Hepatocyte (in vitro differentiated cells): ENCODE measurements around the gene PLPPR3. TPM values are rescaled to one million over a fixed set of nuclear protein-coding genes. Genes with fewer than 3 reads are reported as not detected.
A peak's percentile ranks its signal among the peaks of the same experiment; 100 is the strongest.

Experiments
- DNase-seq: peaks from one replicate; pipeline ENCODE4 v3.0.0-alpha.2; 2016; ENCODE audit warnings: low spot score
- H2AFZ ChIP-seq: fragments of 200-600 bp; sonication (generic); 2 replicates; pipeline ENCODE4 v1.6.0; 2016; ENCODE audit warnings: antibody characterized with exemption, mild to moderate bottlenecking
- H3K27ac ChIP-seq: fragments of 200-600 bp; sonication (generic); 2 replicates; pipeline ENCODE4 v1.5.1; 2016; ENCODE audit warnings: mild to moderate bottlenecking
- H3K27me3 ChIP-seq: fragments of 200-600 bp; sonication (generic); 2 replicates; pipeline ENCODE4 v1.6.1; 2016
- H3K36me3 ChIP-seq: fragments of 200-600 bp; sonication (generic); replicated peaks from 2 replicates; pipeline ENCODE4 v1.5.1; 2016; ENCODE audit warnings: low read depth; ENCODE audit not compliant: insufficient read depth
- H3K4me1 ChIP-seq: fragments of 200-600 bp; sonication (generic); 2 replicates; pipeline ENCODE4 v1.5.1; 2016; ENCODE audit warnings: mild to moderate bottlenecking, moderate library complexity; ENCODE audit not compliant: insufficient read depth
- H3K4me2 ChIP-seq: fragments of 200-600 bp; sonication (generic); 2 replicates; pipeline ENCODE4 v1.6.0; 2016
- H3K4me3 ChIP-seq: fragments of 200-600 bp; sonication (generic); 2 replicates; pipeline ENCODE4 v1.5.1; 2016; ENCODE audit warnings: mild to moderate bottlenecking
- H3K79me2 ChIP-seq: fragments of 200-600 bp; sonication (generic); 2 replicates; pipeline ENCODE4 v1.6.0; 2017; ENCODE audit warnings: mild to moderate bottlenecking
- H3K9me2 ChIP-seq: fragments of 200-600 bp; sonication (generic); replicated peaks from 2 replicates; pipeline ENCODE4 v1.6.0; 2017; ENCODE audit warnings: mild to moderate bottlenecking; ENCODE audit not compliant: insufficient read depth
- H3K9me3 ChIP-seq: fragments of 200-600 bp; sonication (generic); 2 replicates; pipeline ENCODE4 v1.5.1; 2016; ENCODE audit warnings: low read depth, mild to moderate bottlenecking
- H4K20me1 ChIP-seq: fragments of 200-600 bp; sonication (generic); 2 replicates; pipeline ENCODE4 v1.6.0; 2016; ENCODE audit warnings: mild to moderate bottlenecking; ENCODE audit not compliant: insufficient read depth, poor library complexity, severe bottlenecking
- CTCF ChIP-seq: fragments of 200-600 bp; sonication (generic); IDR thresholded peaks from 2 replicates; pipeline ENCODE4 v1.5.1; 2016; ENCODE audit warnings: antibody characterized with exemption, mild to moderate bottlenecking; ENCODE audit not compliant: poor library complexity
- EZH2 ChIP-seq: fragments of 200-600 bp; sonication (generic); IDR thresholded peaks from 2 replicates; pipeline ENCODE4 v1.6.1; 2016; ENCODE audit warnings: antibody characterized with exemption, mild to moderate bottlenecking, borderline replicate concordance
- EZH2phosphoT487 ChIP-seq: fragments of 200-600 bp; sonication (generic); IDR thresholded peaks from one replicate; pipeline ENCODE4 v1.6.1; 2018; ENCODE audit warnings: antibody characterized with exemption, mild to moderate bottlenecking, low read depth, moderate library complexity; ENCODE audit not compliant: unreplicated experiment, severe bottlenecking
- WGBS: methylation state at CpG from one replicate; pipeline ENCODE4 v1.1.6; 2016; ENCODE audit warnings: low lambda C conversion rate; ENCODE audit errors: missing lambda C conversion rate; 5-methylcytosine and 5-hydroxymethylcytosine counted together
- polyA plus RNA-seq: library from polyadenylated mRNA; unstranded; fragments of >200 nt; fragmentation: Nextera tagmentation; extraction: Ambion mirVana; gene quantifications from 2 replicates; pipeline ENCODE4 v1.2.1, GENCODE V29; 2016
- total RNA-seq: library from RNA; depleted of rRNA; stranded (reverse); fragments of >200 nt; gene quantifications from 2 replicates; pipeline ENCODE4 v1.2.3, GENCODE V29; 2014

The PLPPR3 gene
- total and polyA plus RNA-seq, 2 experiments from 2014 or later = 11.1 to 11.7 TPM

GRCh38 chr19:853014-853585, 31.3 kb upstream of the PLPPR3 start:
- no peak for DNase-seq
- no peak overlapping the region for H2AFZ ChIP-seq
- no peak overlapping the region for H3K27ac ChIP-seq
- H3K9me2 ChIP-seq = no peaks in the 10 kb centered on the region
- TF ChIP-seq CTCF (no peak), EZH2phosphoT487 (no peak), EZH2 (no peak)
- no peaks in the 10 kb centered on the region for H4K20me1 ChIP-seq
- H3K4me3 ChIP-seq = no peak overlapping the region
- no peaks in the 10 kb centered on the region for H3K27me3 ChIP-seq
- WGBS = 95% methylated on average over 23 of the region's 67 CpGs
- no peak overlapping the region for H3K4me2 ChIP-seq
- H3K9me3 ChIP-seq = no peaks in the 10 kb centered on the region
- no peaks in the 10 kb centered on the region for H3K79me2 ChIP-seq
- no peaks in the 10 kb centered on the region for H3K4me1 ChIP-seq
- no peaks in the 10 kb centered on the region for H3K36me3 ChIP-seq

- no peaks in the 10 kb centered on the region for H3K9me2 ChIP-seq
- H3K4me1 ChIP-seq = no peaks in the 10 kb centered on the region
- no peaks in the 10 kb centered on the region for H3K36me3 ChIP-seq
- DNase-seq = peak; percentile 4
- H3K27ac ChIP-seq = peak within 1 kb of the TSS; percentile 65
- TF ChIP-seq EZH2 (no peak), CTCF (no peak), EZH2phosphoT487 (no peak)
- H3K27me3 ChIP-seq = peaks cover 2% of the 10 kb centered on the region
- H2AFZ ChIP-seq = no peak within 1 kb of the TSS
- H3K9me3 ChIP-seq = no peaks in the 10 kb centered on the region
- 94% methylated on average over 42 of the region's 55 CpGs for WGBS
- no peak within 1 kb of the TSS for H3K4me2 ChIP-seq
- H4K20me1 ChIP-seq = no peaks in the 10 kb centered on the region
- no peaks in the 10 kb centered on the region for H3K79me2 ChIP-seq
- H3K4me3 ChIP-seq = no peak within 1 kb of the TSS
These were observed 30.6 kb upstream of the PLPPR3 start, which contains the start of gene ELANE for GRCh38 chr19:852136-853013. ELANE (plus strand) TSS chr19:852303; CDS start chr19:852329, 26 bp downstream.

GRCh38 chr19:850979-851335, 29.2 kb upstream of the PLPPR3 start:
- 75% methylated on average over 13 of the region's 13 CpGs for WGBS
- H3K27ac ChIP-seq = peak overlapping the region; percentile 65
- no peak overlapping the region for H3K4me2 ChIP-seq

More at GRCh38 chr19:850979-851335, 29.2 kb upstream of the PLPPR3 start:
- H3K9me2 ChIP-seq = no peaks in the 10 kb centered on the region
- no peak for DNase-seq
- H3K79me2 ChIP-seq = no peaks in the 10 kb centered on the region
- H2AFZ ChIP-seq = no peak overlapping the region
- H3K9me3 ChIP-seq = no peaks in the 10 kb centered on the region
- no peak overlapping the region for H3K4me3 ChIP-seq
- no peaks in the 10 kb centered on the region for H3K36me3 ChIP-seq
- no peaks in the 10 kb centered on the region for H3K4me1 ChIP-seq
- no peaks in the 10 kb centered on the region for H4K20me1 ChIP-seq
- TF ChIP-seq CTCF = no peak
- no peak for TF ChIP-seq EZH2
- TF ChIP-seq EZH2phosphoT487 = no peak
- peaks cover 6% of the 10 kb centered on the region for H3K27me3 ChIP-seq
